Measurements from ENCODE around the gene COA6.

GRCh38 chr1:234413485-234413884 is 40.2 kb downstream of the COA6 start:
- TF ChIP-seq CTCF (CRISPR knock-in tag; IDR thresholded peaks at IDR 0.05) (no peak), POLR2A (IDR thresholded peaks at IDR 0.05; ENCODE audit: insufficient read depth in 1 of 2, low read depth in 2 of 2, low read length in 2 of 2) (no peak), ZBTB7A (CRISPR knock-in tag; IDR thresholded peaks at IDR 0.05) (no peak), SP1 (IDR thresholded peaks at IDR 0.05) (no peak), SP1 (CRISPR knock-in tag; IDR thresholded peaks at IDR 0.05) (no peak), HDAC2 (CRISPR knock-in tag; IDR thresholded peaks at IDR 0.05) (no peak)

Measured in HepG2 (cell line).